Neural progenitor cell (in vitro differentiated cells): ENCODE data around the gene GDI1.

ENCODE experiments used
- EZH2 ChIP-seq: fragments of 200-600 bp; sonication (generic); IDR thresholded peaks from 2 replicates; pipeline ENCODE4 v1.6.1; 2017; ENCODE audit warnings: antibody characterized with exemption, mild to moderate bottlenecking, moderate library complexity
- TF ChIP-seq, protein P1 (sequence below): fragments of 200-600 bp; sonication (generic); IDR thresholded peaks from 2 replicates; pipeline ENCODE4 v1.5.1; 2017; ENCODE audit warnings: antibody characterized with exemption, mild to moderate bottlenecking

GRCh38 chrX:154489182-154489581 is 52.2 kb downstream of the GDI1 start:
- TF ChIP-seq, protein P1, sequence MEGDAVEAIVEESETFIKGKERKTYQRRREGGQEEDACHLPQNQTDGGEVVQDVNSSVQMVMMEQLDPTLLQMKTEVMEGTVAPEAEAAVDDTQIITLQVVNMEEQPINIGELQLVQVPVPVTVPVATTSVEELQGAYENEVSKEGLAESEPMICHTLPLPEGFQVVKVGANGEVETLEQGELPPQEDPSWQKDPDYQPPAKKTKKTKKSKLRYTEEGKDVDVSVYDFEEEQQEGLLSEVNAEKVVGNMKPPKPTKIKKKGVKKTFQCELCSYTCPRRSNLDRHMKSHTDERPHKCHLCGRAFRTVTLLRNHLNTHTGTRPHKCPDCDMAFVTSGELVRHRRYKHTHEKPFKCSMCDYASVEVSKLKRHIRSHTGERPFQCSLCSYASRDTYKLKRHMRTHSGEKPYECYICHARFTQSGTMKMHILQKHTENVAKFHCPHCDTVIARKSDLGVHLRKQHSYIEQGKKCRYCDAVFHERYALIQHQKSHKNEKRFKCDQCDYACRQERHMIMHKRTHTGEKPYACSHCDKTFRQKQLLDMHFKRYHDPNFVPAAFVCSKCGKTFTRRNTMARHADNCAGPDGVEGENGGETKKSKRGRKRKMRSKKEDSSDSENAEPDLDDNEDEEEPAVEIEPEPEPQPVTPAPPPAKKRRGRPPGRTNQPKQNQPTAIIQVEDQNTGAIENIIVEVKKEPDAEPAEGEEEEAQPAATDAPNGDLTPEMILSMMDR: no peak
- no peak for TF ChIP-seq EZH2
